GM10266 (cell line): ENCODE results near the gene NR5A1.

Experiments used
- DNase-seq: peaks from one replicate; pipeline ENCODE4 v3.0.0; 2012; ENCODE audit errors: extremely low spot score
- TF ChIP-seq, protein P1 (sequence below): IDR thresholded peaks from 2 replicates; pipeline ENCODE4 v1.5.1; 2012; ENCODE audit warnings: mild to moderate bottlenecking, low read depth; ENCODE audit not compliant: control insufficient read depth, insufficient read depth; ENCODE audit errors: missing control alignments

The NR5A1 gene

GRCh38 chr9:124458441-124458840 lies 48.8 kb downstream of the NR5A1 start:
- no peak for DNase-seq
- TF ChIP-seq, protein P1, sequence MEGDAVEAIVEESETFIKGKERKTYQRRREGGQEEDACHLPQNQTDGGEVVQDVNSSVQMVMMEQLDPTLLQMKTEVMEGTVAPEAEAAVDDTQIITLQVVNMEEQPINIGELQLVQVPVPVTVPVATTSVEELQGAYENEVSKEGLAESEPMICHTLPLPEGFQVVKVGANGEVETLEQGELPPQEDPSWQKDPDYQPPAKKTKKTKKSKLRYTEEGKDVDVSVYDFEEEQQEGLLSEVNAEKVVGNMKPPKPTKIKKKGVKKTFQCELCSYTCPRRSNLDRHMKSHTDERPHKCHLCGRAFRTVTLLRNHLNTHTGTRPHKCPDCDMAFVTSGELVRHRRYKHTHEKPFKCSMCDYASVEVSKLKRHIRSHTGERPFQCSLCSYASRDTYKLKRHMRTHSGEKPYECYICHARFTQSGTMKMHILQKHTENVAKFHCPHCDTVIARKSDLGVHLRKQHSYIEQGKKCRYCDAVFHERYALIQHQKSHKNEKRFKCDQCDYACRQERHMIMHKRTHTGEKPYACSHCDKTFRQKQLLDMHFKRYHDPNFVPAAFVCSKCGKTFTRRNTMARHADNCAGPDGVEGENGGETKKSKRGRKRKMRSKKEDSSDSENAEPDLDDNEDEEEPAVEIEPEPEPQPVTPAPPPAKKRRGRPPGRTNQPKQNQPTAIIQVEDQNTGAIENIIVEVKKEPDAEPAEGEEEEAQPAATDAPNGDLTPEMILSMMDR, result no peak

DNA sequence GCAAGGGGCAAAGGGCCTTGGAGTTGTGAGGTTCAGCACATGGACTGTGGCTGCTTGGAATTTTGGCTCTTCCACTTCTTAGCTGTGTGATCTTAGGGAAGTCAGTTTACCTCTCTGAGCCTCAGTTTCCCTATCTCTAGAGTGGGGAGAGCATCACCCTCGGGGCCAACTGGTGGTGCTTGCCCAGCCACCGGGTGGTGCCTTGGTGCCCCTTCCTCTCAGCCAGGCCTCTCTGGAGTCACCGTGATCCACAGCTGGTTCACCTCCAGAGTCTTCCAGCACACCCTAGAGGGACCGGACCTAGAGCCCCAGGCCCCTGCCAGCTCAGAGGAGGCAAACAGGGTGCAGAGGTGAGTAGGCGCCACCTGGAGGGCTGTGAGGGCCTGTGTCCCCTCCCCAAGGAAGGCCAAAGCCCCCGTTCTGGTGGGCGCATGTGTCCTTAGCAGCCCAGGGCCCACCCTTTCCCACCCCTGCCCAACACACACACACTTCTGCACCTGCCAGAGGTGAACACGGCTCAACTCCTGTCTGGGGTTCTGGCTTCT lies 49.2 kb downstream of the NR5A1 start:
- no peak for DNase-seq
- TF ChIP-seq, protein P1, result no peak

DNA sequence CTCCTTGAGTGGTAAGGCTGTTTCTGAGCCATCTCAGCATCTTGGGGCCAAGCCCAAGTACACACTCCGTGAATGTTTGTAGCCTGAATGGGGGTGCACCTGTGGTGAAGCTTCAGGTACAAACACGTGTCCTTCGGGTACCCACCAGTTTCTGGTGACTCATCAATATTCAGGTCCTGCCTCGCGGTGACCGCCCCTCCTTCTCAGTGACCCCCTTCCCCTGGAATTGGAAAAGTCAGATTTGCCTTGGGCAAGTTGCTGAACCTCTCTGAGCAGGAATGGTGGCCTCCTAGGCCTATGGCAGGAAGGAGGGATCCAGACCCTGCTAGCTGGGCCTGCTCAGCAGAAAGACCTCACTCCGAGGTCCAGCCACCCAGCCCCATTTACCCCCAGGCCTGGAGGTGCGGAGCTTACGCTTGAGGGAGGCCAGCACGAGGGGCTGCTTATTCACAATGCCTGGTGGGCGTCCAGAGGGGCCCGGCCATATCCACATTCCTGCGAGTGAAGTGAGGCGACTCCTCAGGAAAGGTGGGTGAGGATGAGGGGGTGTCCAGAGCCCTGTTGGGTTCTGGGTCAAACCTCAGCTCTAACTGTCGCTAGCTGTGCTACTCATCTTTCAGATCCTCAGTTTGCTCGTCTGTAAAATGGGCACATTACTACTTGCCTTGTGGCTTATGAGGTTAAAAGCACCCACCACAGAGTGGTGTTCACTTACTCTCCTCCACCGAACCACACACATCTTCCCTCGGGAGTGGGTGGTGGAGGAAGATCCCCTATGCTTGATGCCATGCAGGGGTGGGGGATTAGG lies 49.9 kb downstream of the NR5A1 start:
- TF ChIP-seq, protein P1, result no peak

DNA sequence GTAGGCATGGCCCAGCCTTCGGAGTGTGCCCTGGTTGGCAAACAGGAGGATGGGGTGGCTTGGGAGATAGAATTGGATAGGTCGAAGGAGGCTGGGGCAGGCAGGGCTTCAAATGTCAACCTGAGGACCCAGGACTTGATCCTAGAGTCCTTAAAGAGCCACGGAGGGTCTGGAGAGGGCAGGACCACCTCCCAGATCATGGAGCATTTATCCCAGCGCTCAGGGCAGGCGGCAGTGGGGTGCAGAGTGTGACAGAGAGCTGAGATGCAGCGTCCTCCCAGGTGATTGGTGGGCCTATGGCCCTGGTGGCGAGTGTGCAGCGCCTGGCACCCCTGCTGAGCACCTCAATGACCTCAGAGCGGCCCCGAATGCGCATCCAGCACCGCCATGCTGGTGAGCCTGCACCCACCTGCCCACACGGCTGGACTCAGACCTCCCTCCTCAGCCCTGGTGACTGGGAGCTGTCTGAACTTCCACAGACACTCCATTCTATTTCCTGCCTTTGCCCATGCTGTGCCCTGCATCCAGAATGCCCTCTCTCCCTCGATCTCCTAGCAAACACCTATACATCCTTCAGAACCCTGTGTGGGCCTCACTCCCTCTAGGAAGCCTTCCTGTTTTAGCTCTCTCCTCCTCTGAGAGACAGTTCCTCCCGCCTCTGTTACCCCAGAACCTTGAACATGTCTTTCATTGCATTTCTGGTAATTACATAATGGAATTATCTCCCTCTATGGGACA lies 50.7 kb downstream of the NR5A1 start:
- TF ChIP-seq, protein P1, result no peak
- DNase-seq, result no peak

More for the DNA sequence above, 49.9 kb downstream of the NR5A1 start:
- no peak for DNase-seq

DNA sequence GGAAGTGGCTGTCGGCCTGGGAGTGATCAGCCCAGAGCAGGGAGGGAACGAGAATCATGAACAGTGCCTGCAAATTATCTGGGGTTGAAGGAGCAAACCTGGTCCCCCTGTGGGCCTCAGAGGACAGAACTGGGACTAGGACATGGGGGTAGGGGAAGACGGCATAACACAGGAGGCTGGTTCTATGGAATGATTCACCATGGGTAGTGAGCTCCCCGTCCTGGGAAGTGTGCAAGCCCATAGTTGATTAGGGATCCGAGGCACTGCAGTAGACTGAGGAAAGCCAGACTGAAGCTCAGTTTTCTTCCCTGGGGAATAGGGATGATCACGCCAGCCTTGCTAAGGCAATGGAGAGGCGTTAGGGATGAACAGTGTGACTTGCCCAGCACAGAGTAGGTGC lies 51.4 kb downstream of the NR5A1 start:
- no peak for DNase-seq
- TF ChIP-seq, protein P1, result no peak

- TF ChIP-seq, protein P1, result no peak
- peak; percentile 16 for DNase-seq
Measured at GRCh38 chr9:124454791-124455443, 52.3 kb downstream of the NR5A1 start.
